Effector memory CD4-positive, alpha-beta T cell (primary cell): ENCODE data around the gene ABCA7.

Experiments used
- DNase-seq, 3 donors: peaks; one replicate each; pipeline ENCODE4 v3.0.0-alpha.2; 2020
- H3K27ac ChIP-seq: 2 replicates; pipeline ENCODE4 v1.7.0; 2013; ENCODE audit warnings: mild to moderate bottlenecking, low read length, moderate library complexity; ENCODE audit not compliant: insufficient read depth, poor library complexity, severe bottlenecking
- H3K27me3 ChIP-seq: replicated peaks from 2 replicates; pipeline ENCODE4 v1.7.0; 2013; ENCODE audit warnings: mild to moderate bottlenecking, low read length; ENCODE audit not compliant: insufficient read depth, control insufficient read depth, poor library complexity, severe bottlenecking
- H3K36me3 ChIP-seq: 2 replicates; pipeline ENCODE4 v1.7.0; 2013; ENCODE audit warnings: mild to moderate bottlenecking, low read length, moderate library complexity; ENCODE audit not compliant: control insufficient read depth, insufficient read depth
- H3K4me1 ChIP-seq: 2 replicates; pipeline ENCODE4 v1.7.0; 2013; ENCODE audit warnings: low read length, mild to moderate bottlenecking; ENCODE audit not compliant: control insufficient read depth, insufficient read depth, poor library complexity, severe bottlenecking
- H3K4me3 ChIP-seq: 2 replicates; pipeline ENCODE4 v1.7.0; 2013; ENCODE audit warnings: low read length, low read depth, mild to moderate bottlenecking; ENCODE audit not compliant: insufficient read depth, poor library complexity, severe bottlenecking
- H3K9me3 ChIP-seq: 2 replicates; pipeline ENCODE4 v1.7.0; 2013; ENCODE audit warnings: mild to moderate bottlenecking, low read length, moderate library complexity; ENCODE audit not compliant: control insufficient read depth

ABCA7 gene

DNA sequence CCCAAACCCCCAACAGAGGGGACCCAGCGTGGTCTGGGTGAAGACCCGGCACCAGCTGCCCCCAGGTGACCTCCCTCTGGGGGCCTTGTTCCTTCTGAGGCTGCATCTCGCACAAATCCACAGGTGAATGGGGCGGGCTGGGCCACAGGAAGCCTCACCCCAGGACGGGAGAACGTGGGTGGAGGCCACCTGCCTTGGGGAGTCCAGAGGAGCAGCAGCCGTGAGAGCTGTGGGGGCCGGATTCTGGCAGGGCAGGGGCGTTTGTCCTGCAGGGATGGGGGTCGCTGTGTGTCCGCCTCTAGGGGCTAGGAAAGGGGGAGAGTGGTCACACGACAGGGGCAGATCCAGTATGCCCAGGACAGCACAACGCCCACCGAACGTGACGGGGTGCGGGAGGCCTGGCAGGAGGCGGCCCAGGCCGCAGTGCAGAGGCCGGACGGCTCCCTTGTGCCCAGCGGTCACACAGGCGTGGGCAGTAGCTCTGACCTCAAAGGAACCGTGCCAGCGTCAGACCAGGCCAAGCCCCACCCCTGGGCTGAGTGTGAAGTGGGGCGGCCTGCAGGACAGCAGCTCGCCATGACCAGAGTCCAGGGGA lies 48.6 kb downstream of the ABCA7 start:
- H3K27ac ChIP-seq: peak overlapping the region; percentile 73
- no peaks in the 10 kb centered on the region for H3K27me3 ChIP-seq
- no peak overlapping the region for H3K4me3 ChIP-seq
- H3K9me3 ChIP-seq: no peaks in the 10 kb centered on the region
- H3K4me1 ChIP-seq: peaks cover 34% of the 10 kb centered on the region
- H3K36me3 ChIP-seq: peaks cover 59% of the 10 kb centered on the region
- no peak for DNase-seq

DNA sequence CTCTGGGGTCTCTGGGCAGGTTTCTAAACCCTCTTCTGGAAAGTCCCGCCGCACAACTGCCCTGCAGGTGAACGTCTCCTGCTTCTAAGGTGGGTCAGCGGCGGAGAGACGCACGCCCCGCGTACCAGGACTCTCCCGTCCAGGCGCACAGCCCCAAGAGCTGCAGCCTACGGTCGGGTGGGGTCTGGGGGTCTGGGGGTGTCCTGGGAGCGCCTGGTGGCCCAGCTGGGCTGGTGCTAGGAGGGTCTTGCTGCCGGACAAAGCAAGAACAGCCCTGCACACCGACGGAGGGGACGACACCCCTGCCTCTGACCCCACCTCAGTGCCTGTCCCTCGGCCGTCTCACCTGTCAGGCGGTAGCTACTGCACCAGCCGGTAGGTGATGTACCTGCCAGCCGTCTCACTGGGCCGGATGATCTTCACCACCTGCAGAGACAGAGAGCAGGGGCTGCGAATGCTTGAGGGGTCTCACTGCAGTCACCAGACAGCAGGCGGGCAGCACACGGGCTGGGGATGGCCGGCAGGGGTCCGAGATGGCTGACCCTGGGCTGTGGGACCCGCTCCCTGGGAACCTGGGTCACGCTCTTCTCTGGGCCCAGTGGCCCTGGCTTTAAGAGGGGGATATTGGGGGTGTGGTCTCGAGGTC lies 49.3 kb downstream of the ABCA7 start:
- Histone ChIP-seq H3K9me3 (no peaks in the 10 kb centered on the region), H3K4me1 (peaks cover 36% of the 10 kb centered on the region), H3K36me3 (peaks cover 52% of the 10 kb centered on the region), H3K4me3 (no peak overlapping the region), H3K27me3 (no peaks in the 10 kb centered on the region), H3K27ac (peak overlapping the region; percentile 73)
- no peak for DNase-seq

- Histone ChIP-seq H3K4me3 (no peak overlapping the region), H3K27me3 (no peaks in the 10 kb centered on the region), H3K9me3 (no peaks in the 10 kb centered on the region), H3K27ac (no peak overlapping the region), H3K4me1 (peaks cover 42% of the 10 kb centered on the region), H3K36me3 (peaks cover 46% of the 10 kb centered on the region)
- DNase-seq: no peak
Observed at GRCh38 chr19:1089891-1090290, 50.0 kb downstream of the ABCA7 start.

- Histone ChIP-seq H3K9me3 (no peaks in the 10 kb centered on the region), H3K4me3 (no peak overlapping the region), H3K36me3 (peaks cover 35% of the 10 kb centered on the region), H3K27ac (no peak overlapping the region), H3K4me1 (peaks cover 48% of the 10 kb centered on the region), H3K27me3 (no peaks in the 10 kb centered on the region)
- DNase-seq: no peak
Observed at GRCh38 chr19:1090731-1091543, 51.0 kb downstream of the ABCA7 start.

GRCh38 chr19:1091544-1092175 lies 51.8 kb downstream of the ABCA7 start:
- DNase-seq: no peak
- no peak overlapping the region for H3K27ac ChIP-seq
- no peaks in the 10 kb centered on the region for H3K27me3 ChIP-seq
- no peak overlapping the region for H3K4me3 ChIP-seq
- peaks cover 50% of the 10 kb centered on the region for H3K4me1 ChIP-seq
- peaks cover 28% of the 10 kb centered on the region for H3K36me3 ChIP-seq
- no peaks in the 10 kb centered on the region for H3K9me3 ChIP-seq

DNA sequence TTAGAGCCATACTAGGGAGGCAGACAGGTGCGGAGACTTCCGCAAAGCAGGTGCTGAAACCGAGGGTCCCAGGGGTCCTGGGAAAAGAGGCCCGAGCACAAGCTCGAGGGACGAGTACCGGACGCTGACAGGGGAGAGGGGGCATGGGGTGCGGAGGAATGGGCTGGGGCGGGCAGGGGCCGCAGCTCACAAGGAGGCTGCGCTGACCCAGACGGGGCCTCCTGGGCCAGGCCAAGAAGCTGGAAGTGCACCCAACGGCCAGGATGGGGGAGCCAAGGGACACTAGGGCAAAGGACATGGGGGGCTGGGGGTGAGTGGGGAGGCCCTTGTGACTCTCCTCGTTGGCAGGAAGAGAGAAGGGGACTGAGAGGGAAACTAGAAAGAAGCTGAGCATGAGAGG lies 53.4 kb downstream of the ABCA7 start:
- H3K4me3 ChIP-seq: no peak overlapping the region
- H3K36me3 ChIP-seq: peaks cover 26% of the 10 kb centered on the region
- no peak overlapping the region for H3K27ac ChIP-seq
- H3K9me3 ChIP-seq: no peaks in the 10 kb centered on the region
- no peak for DNase-seq
- H3K4me1 ChIP-seq: peaks cover 33% of the 10 kb centered on the region
- H3K27me3 ChIP-seq: no peaks in the 10 kb centered on the region

- peaks cover 26% of the 10 kb centered on the region for H3K36me3 ChIP-seq
- H3K4me3 ChIP-seq: peak overlapping the region; percentile 88
- H3K9me3 ChIP-seq: no peaks in the 10 kb centered on the region
- peak overlapping the region; percentile 90 for H3K27ac ChIP-seq
- DNase-seq: no peak
- H3K27me3 ChIP-seq: no peaks in the 10 kb centered on the region
- H3K4me1 ChIP-seq: peaks cover 27% of the 10 kb centered on the region
Observed at GRCh38 chr19:1093811-1094553, 54.1 kb downstream of the ABCA7 start.

DNA sequence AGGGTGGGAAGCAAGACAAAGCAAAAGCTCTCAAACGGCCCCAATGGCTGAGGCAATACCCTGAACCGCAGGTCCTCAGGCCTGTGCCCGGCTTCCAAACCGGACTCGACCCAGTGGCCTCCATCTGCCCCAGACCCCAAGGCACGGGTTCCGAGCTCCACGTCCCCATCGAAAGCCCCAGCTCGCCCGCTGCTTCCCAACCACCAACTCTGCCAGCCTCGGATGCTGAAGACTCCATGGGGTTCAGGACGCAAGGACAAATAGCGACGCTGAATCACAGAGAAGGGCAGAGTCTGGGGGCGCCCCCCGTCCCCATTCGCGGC lies 54.7 kb downstream of the ABCA7 start:
- DNase-seq: no peak
- Histone ChIP-seq H3K4me1 (peaks cover 24% of the 10 kb centered on the region), H3K27ac (peak overlapping the region; percentile 90), H3K36me3 (peaks cover 22% of the 10 kb centered on the region), H3K9me3 (no peaks in the 10 kb centered on the region), H3K4me3 (peak overlapping the region; percentile 88), H3K27me3 (no peaks in the 10 kb centered on the region)

GRCh38 chr19:1094978-1095701 lies 55.2 kb downstream of the ABCA7 start, which contains the start of gene POLR2E:
POLR2E (minus strand) TSS chr19:1095375; CDS start chr19:1095315, 60 bp downstream.
- H3K9me3 ChIP-seq: no peaks in the 10 kb centered on the region
- peak; percentile 97 to 99 (median 97) for DNase-seq
- no peaks in the 10 kb centered on the region for H3K27me3 ChIP-seq
- peak within 1 kb of the TSS; percentile 88 for H3K4me3 ChIP-seq
- peak within 1 kb of the TSS; percentile 90 for H3K27ac ChIP-seq
- peaks cover 24% of the 10 kb centered on the region for H3K4me1 ChIP-seq
- H3K36me3 ChIP-seq: peaks cover 20% of the 10 kb centered on the region
